ENCODE measurements around the gene SLC12A5. TPM values are rescaled to one million over a fixed set of nuclear protein-coding genes. Genes with fewer than 3 reads are reported as not detected.

The SLC12A5 gene
- total RNA-seq, 1 experiment from 2014 or later = 7.2 TPM

DNA sequence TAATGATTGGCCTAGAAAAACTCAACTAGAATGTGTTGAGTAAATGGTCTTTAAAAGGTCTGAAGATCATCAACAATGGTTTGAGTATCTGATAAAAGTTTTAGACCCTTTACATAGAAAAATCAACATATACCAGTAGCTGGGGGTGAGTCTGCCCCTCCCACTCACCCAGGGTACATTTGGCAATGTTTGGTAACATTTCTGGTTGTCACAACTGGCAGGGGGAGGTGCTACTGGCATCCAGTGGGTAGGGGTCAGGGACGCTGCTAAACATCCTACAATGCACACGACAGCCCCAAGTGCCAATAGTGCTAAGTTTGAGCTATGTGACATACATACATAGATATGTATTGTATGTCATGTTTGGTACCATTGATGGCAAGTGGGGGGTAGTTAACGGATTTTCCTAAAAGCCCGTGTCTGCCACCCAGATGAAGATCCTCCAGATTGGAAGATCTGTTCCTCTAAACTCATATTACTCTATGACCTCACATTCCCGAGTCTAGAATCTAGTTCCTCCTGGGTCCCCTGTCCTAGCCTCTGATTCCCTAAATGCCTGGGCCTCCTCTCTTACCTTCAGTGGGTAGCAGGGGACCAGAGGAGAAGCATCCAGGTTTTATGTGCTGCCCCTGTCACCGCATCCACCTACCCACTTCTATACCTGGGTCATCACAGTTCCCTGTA lies 22.9 kb upstream of the SLC12A5 start:
- H3K9me3 Mint-ChIP-seq = no peaks in the 10 kb centered on the region
- no peaks in the 10 kb centered on the region for H3K36me3 Mint-ChIP-seq
- peaks cover 10% of the 10 kb centered on the region for H3K27me3 Mint-ChIP-seq (ENCODE audit: low read depth)
- ChIA-PET POLR2A (no interaction called here), CTCF (interaction anchor here (0.8 to 1.7 kb wide), 4 partner anchors 10 to 52 kb away, joined by 3 to 6 read pairs (median 4); no protein-coding TSS in a partner anchor)
- peak overlapping the region; percentile 91 for H3K27ac Mint-ChIP-seq
- peaks cover 77% of the 10 kb centered on the region for H3K4me1 Mint-ChIP-seq
- H3K4me3 Mint-ChIP-seq = no peak overlapping the region
- no peak for DNase-seq (ENCODE audit: low spot score)
- ATAC-seq = no peak
- TF ChIP-seq CBFB (CRISPR knock-in tag; IDR thresholded peaks at IDR 0.05; ENCODE audit: low read depth) (no peak), USF1 (CRISPR knock-in tag; IDR thresholded peaks at IDR 0.05) (no peak), NFATC4 (CRISPR knock-in tag; IDR thresholded peaks at IDR 0.05) (no peak), ZNF263 (CRISPR knock-in tag; IDR thresholded peaks at IDR 0.05; ENCODE audit: low read depth) (no peak)
- TF ChIP-seq, protein P1, sequence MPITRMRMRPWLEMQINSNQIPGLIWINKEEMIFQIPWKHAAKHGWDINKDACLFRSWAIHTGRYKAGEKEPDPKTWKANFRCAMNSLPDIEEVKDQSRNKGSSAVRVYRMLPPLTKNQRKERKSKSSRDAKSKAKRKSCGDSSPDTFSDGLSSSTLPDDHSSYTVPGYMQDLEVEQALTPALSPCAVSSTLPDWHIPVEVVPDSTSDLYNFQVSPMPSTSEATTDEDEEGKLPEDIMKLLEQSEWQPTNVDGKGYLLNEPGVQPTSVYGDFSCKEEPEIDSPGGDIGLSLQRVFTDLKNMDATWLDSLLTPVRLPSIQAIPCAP (CRISPR knock-in tag; IDR thresholded peaks at IDR 0.05) = no peak

DNA sequence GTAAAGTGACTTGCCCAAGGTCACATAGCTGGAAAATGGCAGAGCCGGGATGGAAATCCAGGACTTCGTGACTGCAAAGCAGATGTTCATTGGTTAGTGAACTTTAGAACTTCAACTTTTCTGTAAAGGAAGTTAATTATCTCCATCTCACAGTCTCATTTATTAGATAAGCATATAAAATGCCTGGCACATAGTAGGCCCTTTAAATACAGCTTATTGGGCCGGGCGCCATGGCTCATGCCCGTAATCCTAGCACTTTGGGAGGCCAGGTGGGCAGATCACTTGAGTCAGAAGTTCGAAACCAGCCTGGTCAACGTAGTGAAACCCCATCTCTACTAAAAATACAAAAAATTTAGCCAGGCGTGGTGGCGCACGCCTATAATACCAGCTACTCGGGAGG lies 22.1 kb upstream of the SLC12A5 start:
- CTCF ChIA-PET = interaction anchor here (1.5 to 2.2 kb wide), 2 partner anchors 19 to 52 kb away, joined by 4 to 9 read pairs; no protein-coding TSS in a partner anchor
- H3K4me1 Mint-ChIP-seq = peaks cover 77% of the 10 kb centered on the region
- TF ChIP-seq TEAD4 (CRISPR knock-in tag; IDR thresholded peaks at IDR 0.05) (no peak), GTF2I (CRISPR knock-in tag; conservative IDR thresholded peaks at IDR 0.05) (no peak), ZNF121 (CRISPR knock-in tag; IDR thresholded peaks at IDR 0.05) (no peak), SOX15 (CRISPR knock-in tag; IDR thresholded peaks at IDR 0.05) (no peak), RORB (CRISPR knock-in tag; IDR thresholded peaks at IDR 0.05) (no peak), USF1 (CRISPR knock-in tag; IDR thresholded peaks at IDR 0.05) (no peak), SMAD4 (CRISPR knock-in tag; IDR thresholded peaks at IDR 0.05) (no peak)

DNA sequence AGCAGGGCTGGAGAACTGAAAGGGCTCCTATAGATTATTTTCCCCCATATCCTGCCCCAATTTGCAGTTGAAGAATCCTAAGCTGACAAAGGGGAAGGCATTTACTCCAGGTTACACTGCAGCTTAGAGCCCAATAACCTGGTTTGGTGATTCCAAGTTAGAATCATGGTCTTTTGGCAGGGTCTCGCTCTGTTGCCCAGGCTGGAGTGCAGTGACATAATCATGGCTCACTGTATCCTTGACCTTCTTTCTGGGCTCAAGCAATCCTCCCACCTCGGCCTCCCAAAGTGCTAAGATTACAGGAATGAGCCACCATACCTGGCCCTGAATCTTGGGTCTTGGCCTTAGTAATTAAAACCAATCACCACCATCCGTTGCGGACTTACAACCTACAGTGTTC lies 21.3 kb upstream of the SLC12A5 start:
- Mint-ChIP-seq H3K4me1 (peaks cover 78% of the 10 kb centered on the region), H3K36me3 (no peaks in the 10 kb centered on the region), H3K27me3 (ENCODE audit: low read depth) (peaks cover 22% of the 10 kb centered on the region), H3K4me3 (no peak overlapping the region), H3K9me3 (peaks cover 3% of the 10 kb centered on the region; the same call in 1 of the 2 replicates), H3K27ac (no peak overlapping the region)
- peak; percentile 95 for TF ChIP-seq ZNF121 (CRISPR knock-in tag; IDR thresholded peaks at IDR 0.05)
- TF ChIP-seq, protein P2, sequence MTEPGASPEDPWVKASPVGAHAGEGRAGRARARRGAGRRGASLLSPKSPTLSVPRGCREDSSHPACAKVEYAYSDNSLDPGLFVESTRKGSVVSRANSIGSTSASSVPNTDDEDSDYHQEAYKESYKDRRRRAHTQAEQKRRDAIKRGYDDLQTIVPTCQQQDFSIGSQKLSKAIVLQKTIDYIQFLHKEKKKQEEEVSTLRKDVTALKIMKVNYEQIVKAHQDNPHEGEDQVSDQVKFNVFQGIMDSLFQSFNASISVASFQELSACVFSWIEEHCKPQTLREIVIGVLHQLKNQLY (CRISPR knock-in tag; IDR thresholded peaks at IDR 0.05) = no peak
- DNase-seq (ENCODE audit: low spot score) (no peak), ATAC-seq (no peak)
- POLR2A ChIA-PET = no interaction called here
- CTCF ChIA-PET = interaction anchor here (0.9 to 2.2 kb wide), 6 partner anchors 9 to 166 kb away, joined by 3 to 9 read pairs (median 5); no protein-coding TSS in a partner anchor

More for the DNA sequence above, 22.1 kb upstream of the SLC12A5 start:
- no peak for ATAC-seq
- POLR2A ChIA-PET = no interaction called here
- peaks cover 16% of the 10 kb centered on the region for H3K27me3 Mint-ChIP-seq (ENCODE audit: low read depth)
- H3K9me3 Mint-ChIP-seq = peaks cover 3% of the 10 kb centered on the region; the same call in 1 of the 2 replicates
- H3K4me3 Mint-ChIP-seq = no peak overlapping the region
- no peak overlapping the region for H3K27ac Mint-ChIP-seq
- no peaks in the 10 kb centered on the region for H3K36me3 Mint-ChIP-seq
- no peak for DNase-seq (ENCODE audit: low spot score)

DNA sequence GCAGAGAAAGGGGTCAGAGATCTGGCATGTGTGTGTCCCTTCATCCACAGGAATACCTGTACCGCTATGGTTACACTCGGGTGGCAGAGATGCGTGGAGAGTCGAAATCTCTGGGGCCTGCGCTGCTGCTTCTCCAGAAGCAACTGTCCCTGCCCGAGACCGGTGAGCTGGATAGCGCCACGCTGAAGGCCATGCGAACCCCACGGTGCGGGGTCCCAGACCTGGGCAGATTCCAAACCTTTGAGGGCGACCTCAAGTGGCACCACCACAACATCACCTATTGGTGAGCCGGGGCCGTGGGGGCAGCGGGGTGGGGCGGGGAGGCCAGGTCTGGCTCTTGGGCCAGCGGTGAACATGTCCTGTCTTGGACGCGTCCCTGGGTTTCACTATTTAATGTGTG lies 19.2 kb upstream of the SLC12A5 start:
- DNase-seq (ENCODE audit: low spot score) = no peak
- no peak overlapping the region for H3K27ac Mint-ChIP-seq
- ATAC-seq = no peak
- TF ChIP-seq, protein P3, sequence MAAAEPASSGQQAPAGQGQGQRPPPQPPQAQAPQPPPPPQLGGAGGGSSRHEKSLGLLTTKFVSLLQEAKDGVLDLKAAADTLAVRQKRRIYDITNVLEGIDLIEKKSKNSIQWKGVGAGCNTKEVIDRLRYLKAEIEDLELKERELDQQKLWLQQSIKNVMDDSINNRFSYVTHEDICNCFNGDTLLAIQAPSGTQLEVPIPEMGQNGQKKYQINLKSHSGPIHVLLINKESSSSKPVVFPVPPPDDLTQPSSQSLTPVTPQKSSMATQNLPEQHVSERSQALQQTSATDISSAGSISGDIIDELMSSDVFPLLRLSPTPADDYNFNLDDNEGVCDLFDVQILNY (CRISPR knock-in tag; IDR thresholded peaks at IDR 0.05) = no peak
- TF ChIP-seq ATF2 (CRISPR knock-in tag; IDR thresholded peaks at IDR 0.05; ENCODE audit: borderline replicate concordance, low read depth) (no peak), ZNF671 (CRISPR knock-in tag; IDR thresholded peaks at IDR 0.05) (no peak), MYBL2 (CRISPR knock-in tag; IDR thresholded peaks at IDR 0.05) (no peak)
- ChIA-PET POLR2A (no interaction called here), CTCF (interaction anchor here (2.7 to 6.2 kb wide), 3 partner anchors 10 to 76 kb away, joined by 16 to 235 read pairs (median 114); partner anchors contain the start of gene PCIF1)
- H3K27me3 Mint-ChIP-seq (ENCODE audit: low read depth) = peaks cover 30% of the 10 kb centered on the region
- H3K9me3 Mint-ChIP-seq = peaks cover 3% of the 10 kb centered on the region; the same call in 1 of the 2 replicates
- H3K4me1 Mint-ChIP-seq = peaks cover 69% of the 10 kb centered on the region
- H3K36me3 Mint-ChIP-seq = no peaks in the 10 kb centered on the region
- no peak overlapping the region for H3K4me3 Mint-ChIP-seq
